GM12878 (cell line): ENCODE measurements around the gene HS1BP3. TPM values are rescaled to one million over a fixed set of nuclear protein-coding genes. Genes with fewer than 3 reads are reported as not detected.

Experiments used
- ATAC-seq: fragments of 200-7000 bp; cut with Tn5 transposase; 3 replicates; pipeline ENCODE4 v1.9.1; 2020; ENCODE audit warnings: mild to moderate bottlenecking, moderate library complexity
- BruUV-seq: library from RNA; stranded (reverse); fragments of 400-500 nt; replicated peaks from 2 replicates; lab custom pipeline; 2021; lab: Mats Ljungman, UMichigan
- CTCF ChIA-PET: fragments of 300-600 bp; sonication (Branson Sonifier 250); formaldehyde crosslinking; extraction: SDS; loops from one replicate; lab custom pipeline; 2021; ENCODE audit warnings: inconsistent platforms; lab: Yijun Ruan, JAX
- POLR2A ChIA-PET: fragments of 350-600 bp; formaldehyde crosslinking; extraction: SDS; loops from one replicate; lab custom pipeline; 2021; ENCODE audit warnings: inconsistent platforms; lab: Charles Lee
- RAD21 ChIA-PET: fragments of 300-600 bp; sonication (Branson Sonifier 250); formaldehyde crosslinking; loops from one replicate; lab custom pipeline; 2023; ENCODE audit warnings: antibody characterized with exemption; ENCODE audit not compliant: unreplicated experiment; lab: Charles Lee
- SMC1A ChIA-PET: fragments of 300-600 bp; sonication (Branson Sonifier 250); formaldehyde crosslinking; loops from one replicate; lab custom pipeline; 2023; ENCODE audit not compliant: unreplicated experiment, uncharacterized antibody; lab: Charles Lee
- DNase-seq: peaks from one replicate; pipeline ENCODE4 v3.0.0-alpha.2; 2011; ENCODE audit warnings: low read depth, low spot score
- FAIRE-seq: peaks from 3 replicates; lab custom pipeline; 2011; peaks lifted over from hg19 to GRCh38; lab: Jason Lieb, UNC
- H2AFZ ChIP-seq: 2 replicates; pipeline ENCODE4 v1.6.0; 2011; ENCODE audit warnings: low read depth, low read length, control low read depth; ENCODE audit not compliant: control insufficient read depth
- H3K27ac ChIP-seq: 2 replicates; pipeline ENCODE4 v1.5.1; 2011; ENCODE audit warnings: control low read depth; ENCODE audit not compliant: control insufficient read depth, insufficient read depth
- H3K27me3 ChIP-seq, 2 experiments: replicated peaks in 1 of 2; 2 replicates each; pipeline versions ENCODE4 v1.6.0 to v1.6.1; 2011; ENCODE audit warnings: low read length in 1 of 2; ENCODE audit not compliant: control insufficient read depth in 2 of 2, insufficient read depth in 2 of 2
- H3K36me3 ChIP-seq, 2 experiments: 2 replicates each; pipeline ENCODE4 v1.5.1; 2011; ENCODE audit warnings: low read length in 1 of 2; ENCODE audit not compliant: control insufficient read depth in 2 of 2, insufficient read depth in 2 of 2
- H3K4me1 ChIP-seq: 2 replicates; pipeline ENCODE4 v1.6.1; 2011; ENCODE audit warnings: mild to moderate bottlenecking, low read length, moderate library complexity, mixed read lengths; ENCODE audit not compliant: control insufficient read depth, insufficient read depth
- H3K4me2 ChIP-seq: 2 replicates; pipeline ENCODE4 v1.6.0; 2011; ENCODE audit warnings: control low read depth; ENCODE audit not compliant: control insufficient read depth, insufficient read depth
- H3K4me3 ChIP-seq: fragments of 200-600 bp; sonication (generic); 2 replicates; pipeline ENCODE4 v1.5.1; 2016
- H3K79me2 ChIP-seq: 2 replicates; pipeline ENCODE4 v1.6.0; 2011; ENCODE audit warnings: low read length; ENCODE audit not compliant: control insufficient read depth, insufficient read depth
- H3K9ac ChIP-seq: 2 replicates; pipeline ENCODE4 v1.8.0; 2011; ENCODE audit warnings: low read length, control low read depth, mixed read lengths; ENCODE audit not compliant: control insufficient read depth, insufficient read depth
- H3K9me3 ChIP-seq: replicated peaks from 3 replicates; pipeline ENCODE4 v1.5.1; 2011; ENCODE audit warnings: mild to moderate bottlenecking, low read length; ENCODE audit not compliant: control insufficient read depth, insufficient read depth
- H4K20me1 ChIP-seq: 2 replicates; pipeline ENCODE4 v1.6.0; 2011; ENCODE audit not compliant: control insufficient read depth, insufficient read depth
- BMI1 ChIP-seq: fragments of 450-650 bp; IDR thresholded peaks from 2 replicates; pipeline ENCODE4 v1.6.1; 2016; ENCODE audit warnings: mild to moderate bottlenecking, moderate library complexity, borderline replicate concordance
- E2F8 ChIP-seq: fragments of 450-650 bp; IDR thresholded peaks from 2 replicates; pipeline ENCODE4 v1.6.1; 2018; ENCODE audit warnings: mild to moderate bottlenecking, low read depth, moderate library complexity; ENCODE audit not compliant: partially characterized antibody
- IKZF2 ChIP-seq, 2 experiments: fragments of 450-650 bp; IDR thresholded peaks; 2 replicates each; pipeline ENCODE4 v1.6.1; 2017; ENCODE audit warnings: mild to moderate bottlenecking in 2 of 2, moderate library complexity in 2 of 2
- MXI1 ChIP-seq: fragments of 150-350 bp; IDR thresholded peaks from 2 replicates; pipeline ENCODE4 v1.6.1; 2011; ENCODE audit warnings: low read depth, mild to moderate bottlenecking, inconsistent platforms, low read length, improper control_type of control experiment
- NR2F1 ChIP-seq: fragments of 450-650 bp; conservative IDR thresholded peaks from 2 replicates; pipeline ENCODE4 v1.6.1; 2017; ENCODE audit warnings: mild to moderate bottlenecking
- POU2F2 ChIP-seq: IDR thresholded peaks from 3 replicates; pipeline ENCODE4 v1.6.1; 2011; ENCODE audit warnings: low read depth, mild to moderate bottlenecking, low read length, borderline replicate concordance
- RCOR1 ChIP-seq: conservative IDR thresholded peaks from 2 replicates; pipeline ENCODE4 v1.6.1; 2012; ENCODE audit warnings: low read depth, low read length, improper control_type of control experiment
- SREBF1 ChIP-seq: IDR thresholded peaks from 2 replicates; pipeline ENCODE4 v1.6.1; 2012; ENCODE audit warnings: mild to moderate bottlenecking, low read length
- SUPT20H ChIP-seq: IDR thresholded peaks from 2 replicates; pipeline ENCODE4 v1.6.1; 2011; ENCODE audit warnings: low read depth, mild to moderate bottlenecking, low read length, moderate library complexity, borderline replicate concordance; ENCODE audit not compliant: control insufficient read depth
- TCF12 ChIP-seq: IDR thresholded peaks from 2 replicates; pipeline ENCODE4 v1.6.1; 2011; ENCODE audit warnings: low read depth, mild to moderate bottlenecking, low read length
- ZNF687 ChIP-seq: fragments of 450-650 bp; IDR thresholded peaks from 2 replicates; pipeline ENCODE4 v1.6.1; 2017; ENCODE audit warnings: mild to moderate bottlenecking, moderate library complexity
- WGBS: methylation state at CpG from one replicate; pipeline ENCODE4 v1.1.6; 2016; ENCODE audit warnings: low lambda C conversion rate; ENCODE audit not compliant: insufficient replicate concordance, insufficient coverage; ENCODE audit errors: missing lambda C conversion rate; 5-methylcytosine and 5-hydroxymethylcytosine counted together
- in situ Hi-C: fragments of 300-500 bp; cut with MboI; formaldehyde crosslinking; loops from 9 replicates; pipeline ENCODE4 v1.14.3; 2018; ENCODE audit warnings: mixed read lengths
- intact Hi-C: fragments of 100-400 bp; cut with micrococcal nuclease; formaldehyde crosslinking; loops from one replicate; pipeline ENCODE4 v1.14.2; 2022; ENCODE audit not compliant: unreplicated experiment
- polyA plus RNA-seq, 11 experiments: library from polyadenylated mRNA; depleted of rRNA in 4 of 11; unstranded in 6 of 11; stranded (reverse) in 5 of 11; fragments of >200 nt; fragmentation: Nextera tagmentation in 4 of 11; fragmentation: Illumina TruSeq in 1 of 11; extraction: Ambion mirVana in 4 of 11; extraction: Trizol in 1 of 11; gene quantifications; 1 replicate in 1 of 11; 2 replicates in 10 of 11; pipeline versions ENCODE4 v1.2.1 to v1.2.3, GENCODE V29; 2011 to 2016; ENCODE audit warnings: inconsistent platforms in 2 of 11, missing spikeins in 2 of 11, low read depth in 1 of 11
- total RNA-seq, 4 experiments: library from RNA; depleted of rRNA in 3 of 4; stranded (reverse); fragments of >200 nt in 3 of 4; fragmentation: Illumina TruSeq in 1 of 4; extraction: Trizol in 1 of 4; gene quantifications; 2 replicates each; pipeline versions ENCODE4 v1.2.1 to v1.2.3, GENCODE V29; 2013 to 2021

The HS1BP3 gene
- total and polyA plus RNA-seq, 10 of the 15 experiments (the other 5 are each of a cell fraction or from before 2014, with no cell fraction given): 0.47 to 7.2 (median 4.6) TPM

- ChIA-PET SMC1A (no interaction called here), RAD21 (no interaction called here), POLR2A (no interaction called here), CTCF (no interaction called here)
- no peak for DNase-seq
- no peak for ATAC-seq
- Histone ChIP-seq H3K36me3 (no peaks in the 10 kb centered on the region), H3K27ac (no peak overlapping the region), H3K4me3 (no peak overlapping the region), H3K9me3 (no peaks in the 10 kb centered on the region; the same call in 2 of the 3 replicates), H3K27me3 (peaks cover 20 to 31% of the 10 kb centered on the region in 2 experiments), H3K79me2 (no peaks in the 10 kb centered on the region), H3K4me2 (no peak overlapping the region), H4K20me1 (no peaks in the 10 kb centered on the region), H3K9ac (no peak overlapping the region), H3K4me1 (peaks cover 13% of the 10 kb centered on the region; the same call in 1 of the 2 replicates), H2AFZ (no peak overlapping the region)
- no peak for FAIRE-seq
- 88% methylated on average over 42 of the region's 45 CpGs for WGBS
- TF ChIP-seq SREBF1: no peak
- TF ChIP-seq RCOR1: no peak
- no peak for TF ChIP-seq TCF12
- TF ChIP-seq NR2F1: no peak
- TF ChIP-seq ZNF687: no peak
- no peak for TF ChIP-seq IKZF2 (IDR thresholded peaks at IDR 0.05)
- TF ChIP-seq POU2F2: no peak
- no peak for TF ChIP-seq BMI1
- no peak for TF ChIP-seq E2F8
- no peak for TF ChIP-seq SUPT20H
- TF ChIP-seq MXI1: no peak
- BruUV-seq: no TSS peak
- intact Hi-C loops: no loop called here
- in situ Hi-C loops: loop anchor here (25.0 kb wide), 1 partner anchor 443 kb away; the partner anchor contains the start of gene TDRD15
These were observed 18.8 kb upstream of the HS1BP3 start for GRCh38 chr2:20669562-20670314.
